ENCODE results near the gene SLC6A6.

SLC6A6 gene

DNA sequence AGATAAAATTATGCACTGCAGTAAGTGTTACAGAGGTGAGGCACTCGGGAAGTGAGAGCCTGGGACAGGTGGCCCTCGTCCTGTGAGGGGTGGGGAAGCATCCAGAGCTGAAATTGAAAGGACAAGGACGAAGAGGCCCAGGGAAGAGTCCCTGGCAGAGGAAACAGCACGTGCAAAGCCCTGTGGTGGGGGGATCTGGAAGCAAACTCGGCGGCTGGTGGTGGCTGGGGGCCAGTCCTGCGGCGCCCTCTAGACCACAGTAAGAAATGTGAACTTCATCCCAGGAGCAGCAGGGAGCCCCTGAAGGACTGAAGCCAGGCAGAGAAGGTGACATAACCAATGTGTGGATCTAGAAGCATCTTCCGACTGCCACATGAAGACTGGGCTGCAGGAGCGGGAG, 94.9 kb downstream of the SLC6A6 start:
- in situ Hi-C loops (cut with HindIII; ENCODE audit: low sequenced_read_pairs) = no loop called here

DNA sequence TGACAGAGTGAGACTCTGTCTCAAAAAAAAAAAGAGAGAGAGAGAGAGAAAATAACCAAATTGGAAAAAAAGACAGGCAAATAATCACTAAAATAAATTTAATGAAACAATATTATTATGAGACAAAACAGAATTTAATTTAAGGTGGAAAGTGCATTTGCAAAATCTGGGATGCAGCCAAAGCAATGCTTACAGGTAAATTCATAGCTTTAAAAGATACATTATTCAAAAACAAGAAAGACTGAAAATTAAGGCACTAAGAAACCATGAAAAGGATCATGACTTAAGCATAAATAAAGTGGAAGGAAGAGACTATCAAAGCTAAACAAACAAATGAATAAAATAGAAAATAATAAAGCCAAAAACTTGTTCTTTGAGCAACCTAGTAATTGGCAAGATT, 100.1 kb downstream of the SLC6A6 start:
- in situ Hi-C loops (cut with HindIII; ENCODE audit: low sequenced_read_pairs) = no loop called here

DNA sequence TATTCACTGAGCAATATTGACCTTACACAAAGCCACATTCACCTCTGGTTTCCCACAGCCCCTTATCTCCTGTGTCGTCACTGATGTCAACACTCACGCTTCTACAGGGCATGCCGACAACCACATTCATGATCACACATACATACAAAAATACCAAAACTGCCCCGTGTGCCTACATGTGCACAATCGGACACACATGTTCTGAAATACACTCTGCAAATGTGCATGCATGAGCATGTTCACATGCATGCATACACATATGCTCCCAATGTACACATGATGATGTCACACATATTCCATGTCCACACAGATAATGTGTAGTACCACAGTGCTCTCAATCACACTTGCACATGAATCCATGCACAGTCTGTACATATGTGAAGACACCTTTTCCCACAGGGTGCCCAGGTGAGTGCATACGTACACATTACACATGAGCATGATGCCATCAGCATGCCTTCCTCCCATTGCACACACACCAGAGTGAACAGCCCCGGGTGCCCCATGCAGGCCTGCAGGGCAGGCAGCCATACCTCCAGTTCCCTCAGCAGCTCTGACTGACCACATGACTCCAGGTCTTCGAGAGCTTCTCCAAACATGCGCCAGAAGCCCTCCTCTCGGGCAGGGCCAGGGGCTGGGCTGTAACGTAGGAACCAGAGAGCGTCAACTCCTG, 100.8 kb downstream of the SLC6A6 start:
- in situ Hi-C loops (cut with HindIII; ENCODE audit: low sequenced_read_pairs) = no loop called here

DNA sequence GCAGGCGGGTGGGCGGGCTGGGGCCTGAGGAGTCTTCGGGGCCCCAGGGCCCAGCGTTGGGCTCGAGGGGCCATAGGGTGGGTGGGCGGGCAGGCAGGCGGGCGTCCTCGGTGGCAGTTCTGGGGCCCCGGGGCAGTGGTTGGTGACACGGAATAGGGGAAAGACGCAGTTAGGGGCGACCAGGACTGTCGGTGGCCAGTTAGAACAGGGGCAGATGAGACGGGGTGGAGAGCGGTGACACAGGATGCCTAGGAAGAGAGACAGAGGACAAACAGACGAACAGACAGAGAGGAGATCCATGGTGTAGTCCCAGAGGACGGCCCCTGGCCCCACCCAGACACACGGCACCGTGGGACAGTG, 101.3 kb downstream of the SLC6A6 start:
- in situ Hi-C loops (cut with HindIII; ENCODE audit: low sequenced_read_pairs) = no loop called here

DNA sequence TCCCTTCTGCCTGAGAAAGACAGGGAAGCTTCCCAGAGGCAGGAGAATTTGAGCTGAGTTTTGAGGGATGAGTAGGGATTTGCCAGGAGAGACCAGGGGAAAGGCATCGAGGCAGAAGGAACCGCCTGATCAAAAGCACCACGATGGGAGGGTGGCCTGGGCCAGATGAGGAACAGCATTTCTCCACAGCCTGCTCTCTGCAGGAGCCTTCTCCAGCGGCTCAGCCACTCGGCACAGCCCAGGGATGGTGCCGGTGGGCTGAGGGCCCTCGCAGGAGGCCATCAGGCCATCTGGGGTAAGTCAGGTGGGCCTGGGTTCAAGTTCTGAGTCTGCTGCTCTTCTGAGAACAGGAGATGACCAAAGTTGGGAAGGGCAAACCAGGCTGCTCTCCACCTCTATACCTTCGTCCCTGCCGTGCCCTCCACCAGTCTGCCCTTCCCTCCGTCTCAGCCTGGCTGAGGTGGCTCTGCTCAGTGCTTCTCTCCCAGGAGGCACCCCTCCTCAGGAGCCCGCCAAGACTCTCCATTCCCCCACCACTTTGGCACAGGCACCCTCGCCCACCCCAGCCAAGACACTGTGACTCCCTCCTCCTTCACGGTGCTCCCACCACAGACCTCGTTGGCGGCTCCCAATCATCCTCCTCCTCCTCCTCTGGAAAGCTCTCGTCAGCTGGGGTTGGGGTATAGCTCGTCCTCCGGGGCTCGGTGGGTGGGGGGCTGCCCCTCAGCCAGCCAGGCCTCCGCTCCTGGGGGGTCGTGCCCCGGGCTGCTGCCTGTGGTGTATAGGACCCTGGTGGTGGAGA, 102.8 kb downstream of the SLC6A6 start:
- in situ Hi-C loops (cut with HindIII; ENCODE audit: low sequenced_read_pairs) = no loop called here

DNA sequence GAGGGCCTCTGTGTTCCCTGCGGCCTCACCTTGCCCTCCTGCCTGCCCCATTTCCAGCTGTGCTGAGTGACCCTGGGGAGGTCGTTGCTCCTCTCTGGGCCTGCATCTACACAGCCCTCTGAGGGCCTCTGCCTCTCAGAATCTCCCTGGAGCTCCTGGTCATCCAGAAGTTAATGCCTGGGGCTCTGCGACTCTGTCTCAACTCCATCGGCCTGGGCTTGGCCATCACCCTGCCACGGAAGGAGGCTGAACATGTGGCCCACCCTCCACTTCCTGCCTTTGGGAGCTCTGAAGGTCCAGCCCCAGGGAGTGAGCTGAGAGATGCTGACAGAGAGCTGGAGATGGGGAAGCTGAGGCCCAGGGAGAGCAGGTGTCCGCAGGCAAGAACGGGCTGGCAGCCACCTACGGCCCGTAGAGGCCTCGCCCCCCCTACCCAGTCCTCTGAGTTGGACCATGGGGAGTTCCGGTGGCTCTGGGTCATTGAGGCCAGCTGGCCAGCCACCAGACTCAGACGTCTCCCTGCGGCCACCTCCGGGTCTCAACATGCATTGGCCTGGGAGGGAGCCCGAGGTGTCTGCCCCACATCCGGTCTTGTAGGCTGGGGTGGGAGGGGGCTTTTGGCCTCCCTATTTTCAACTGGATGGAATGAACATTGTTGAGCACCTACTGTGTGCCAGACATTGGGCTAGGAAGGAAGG, 103.5 kb downstream of the SLC6A6 start:
- in situ Hi-C loops (cut with HindIII; ENCODE audit: low sequenced_read_pairs) = no loop called here

DNA sequence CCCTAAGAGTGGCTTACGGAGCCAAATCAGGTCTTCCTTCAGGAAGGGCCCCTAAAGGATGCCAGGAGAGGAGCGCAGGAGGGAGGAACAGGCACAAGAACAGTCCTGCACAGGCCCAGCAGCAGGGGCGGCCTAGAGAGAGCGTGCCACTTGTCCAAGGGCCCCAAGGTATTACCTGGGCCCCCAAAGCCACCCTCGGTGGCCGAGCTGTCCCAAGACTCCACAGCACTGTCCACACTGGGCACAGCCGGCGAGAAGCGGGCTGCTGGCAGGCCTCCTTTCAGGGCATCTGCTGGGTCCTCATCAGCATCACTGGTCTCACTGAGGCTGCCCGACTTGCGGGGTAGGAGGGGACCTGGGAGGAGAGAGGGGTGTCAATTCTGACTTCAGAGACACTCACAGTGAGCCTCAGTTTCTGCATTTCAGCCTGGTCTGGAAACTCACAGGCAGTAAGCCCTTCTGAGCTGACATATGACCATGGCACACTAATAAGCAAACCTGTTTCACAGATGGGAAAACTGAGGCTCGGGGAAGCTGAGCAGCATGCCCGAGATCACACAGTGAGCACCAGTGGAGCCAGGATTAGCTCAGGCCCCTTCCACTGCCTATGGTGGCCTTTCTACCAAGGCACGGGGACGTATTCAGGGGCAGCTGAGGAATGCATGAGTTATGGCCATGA, 104.4 kb downstream of the SLC6A6 start:
- in situ Hi-C loops (cut with HindIII; ENCODE audit: low sequenced_read_pairs) = no loop called here

DNA sequence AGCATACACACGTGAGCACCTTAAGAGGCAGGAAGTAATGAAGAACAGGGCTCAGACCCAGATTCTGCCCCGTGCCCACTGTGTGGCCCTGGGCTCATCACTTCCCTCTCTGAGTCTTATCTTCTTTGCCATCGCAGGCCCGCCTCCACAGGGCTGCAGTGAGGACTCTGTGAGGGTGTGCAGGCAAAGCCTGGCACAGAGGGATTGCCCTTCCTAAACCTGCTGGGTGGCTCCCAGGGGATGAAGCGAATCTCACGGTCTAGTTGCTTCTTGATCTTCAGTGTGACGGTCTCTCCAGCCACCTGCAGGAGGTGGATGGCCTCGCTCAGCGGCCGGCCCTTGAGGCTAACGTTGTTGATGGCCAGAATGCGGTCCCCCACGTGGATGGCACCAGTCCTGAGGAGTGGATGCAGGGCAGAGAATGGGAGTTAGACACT, 104.9 kb downstream of the SLC6A6 start:
- in situ Hi-C loops (cut with HindIII; ENCODE audit: low sequenced_read_pairs) = no loop called here

DNA sequence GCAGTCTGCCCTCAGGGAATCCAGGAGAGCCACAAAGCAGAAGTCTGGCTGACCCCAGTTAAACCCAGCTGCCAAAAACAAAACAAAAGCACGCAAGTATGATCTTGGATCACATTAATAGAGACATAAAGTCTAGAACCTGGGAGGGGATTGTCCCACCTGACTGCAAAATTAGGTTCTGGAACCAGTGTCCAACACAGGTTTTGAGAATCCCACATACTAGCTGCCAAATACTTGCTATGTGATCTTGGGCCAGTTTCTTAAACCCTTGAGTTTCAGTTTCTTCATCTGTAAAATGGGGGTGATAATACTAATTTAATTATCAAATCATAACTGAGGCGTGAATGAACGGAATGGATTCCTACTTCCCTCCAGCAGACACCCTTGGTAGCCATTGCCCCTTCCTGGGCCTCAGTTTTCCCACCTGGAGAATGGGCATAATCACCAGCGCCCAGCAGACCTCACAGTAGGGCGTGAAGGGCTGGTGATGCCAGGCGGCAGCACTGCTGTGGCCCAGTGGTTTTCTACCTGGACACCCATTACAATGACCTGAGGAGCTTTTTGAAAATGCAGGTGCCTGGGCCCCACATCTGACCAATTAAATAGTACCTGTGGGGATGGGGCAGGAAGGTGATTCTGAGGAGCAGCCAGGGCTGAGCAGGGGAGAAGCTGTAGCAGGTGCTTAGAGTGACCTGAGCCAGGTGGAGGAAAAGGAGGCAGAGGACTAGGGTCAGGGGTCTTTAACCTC, 105.5 kb downstream of the SLC6A6 start:
- in situ Hi-C loops (cut with HindIII; ENCODE audit: low sequenced_read_pairs) = no loop called here

DNA sequence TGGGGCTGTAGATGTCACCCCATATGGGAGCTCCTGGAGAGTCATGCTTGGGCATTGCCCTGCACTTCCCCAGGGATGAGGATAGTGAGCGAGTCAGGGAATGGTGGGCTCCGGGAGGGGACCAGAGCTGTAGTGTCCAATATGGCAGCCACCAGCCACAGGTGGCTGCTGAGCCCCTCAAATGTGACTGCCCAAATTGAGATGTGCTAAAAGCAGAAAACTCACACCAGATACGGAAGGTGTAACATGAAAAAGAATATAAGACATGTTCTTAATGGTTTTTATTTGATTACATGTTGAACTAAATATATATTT, 106.1 kb downstream of the SLC6A6 start:
- in situ Hi-C loops (cut with HindIII; ENCODE audit: low sequenced_read_pairs) = no loop called here

DNA sequence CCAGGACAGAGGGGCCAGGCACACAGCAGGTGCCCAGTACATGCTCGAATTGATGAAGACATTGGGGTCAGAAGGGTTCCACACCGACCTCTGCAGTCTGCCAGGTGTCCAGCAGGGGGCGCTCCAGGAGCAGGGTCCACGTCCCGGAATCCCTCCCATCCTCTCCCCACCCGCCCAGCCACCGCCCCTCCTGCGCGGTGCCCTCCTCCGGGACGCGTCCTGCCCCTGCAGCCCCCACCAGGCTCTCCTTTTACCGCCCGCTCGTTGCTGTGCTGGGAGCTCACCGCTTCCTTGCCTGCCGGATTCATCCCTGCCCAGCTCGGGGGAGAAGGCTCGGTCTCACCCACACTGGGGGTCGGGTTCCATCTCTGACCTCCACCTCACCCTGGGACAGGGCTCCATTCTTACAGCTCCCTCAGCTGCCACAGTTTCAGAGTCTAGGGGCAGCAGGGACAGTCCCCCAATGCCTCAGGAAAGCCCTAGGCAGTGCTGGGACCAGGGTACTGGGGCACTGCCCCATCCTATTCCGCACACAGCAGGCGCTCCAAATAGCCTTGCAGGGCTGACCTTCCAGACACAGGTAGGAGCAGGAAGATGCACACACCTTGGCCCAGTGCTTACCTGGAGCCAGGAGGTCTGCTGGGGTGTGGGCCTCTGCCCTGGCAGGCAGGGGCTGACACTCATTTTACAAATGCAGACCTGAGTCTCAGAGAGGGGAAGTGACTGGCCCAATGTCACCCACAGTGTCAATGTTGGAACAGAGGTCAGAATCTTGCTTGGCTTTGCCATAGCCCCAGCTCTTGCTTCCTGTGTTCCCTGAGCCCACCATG, 106.8 kb downstream of the SLC6A6 start:
- in situ Hi-C loops (cut with HindIII; ENCODE audit: low sequenced_read_pairs) = no loop called here

DNA sequence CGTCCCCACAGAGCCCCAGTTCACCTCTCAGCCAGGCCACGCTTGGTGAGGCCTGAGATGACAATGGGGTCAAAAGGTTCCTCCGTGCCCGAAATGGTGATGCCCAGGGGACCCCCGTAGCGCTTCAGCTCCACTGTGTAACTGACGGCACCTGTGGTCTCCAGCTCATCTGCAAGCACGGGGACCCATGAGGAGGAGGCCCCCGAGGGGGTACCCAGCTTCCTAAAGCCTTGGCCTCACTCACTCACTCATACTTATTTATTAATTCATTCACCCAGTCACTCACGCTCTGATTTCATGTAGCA, 107.3 kb downstream of the SLC6A6 start:
- in situ Hi-C loops (cut with HindIII; ENCODE audit: low sequenced_read_pairs) = loop anchor here (5.0 kb wide), 1 partner anchor 338 kb away; no protein-coding TSS in a partner anchor

DNA sequence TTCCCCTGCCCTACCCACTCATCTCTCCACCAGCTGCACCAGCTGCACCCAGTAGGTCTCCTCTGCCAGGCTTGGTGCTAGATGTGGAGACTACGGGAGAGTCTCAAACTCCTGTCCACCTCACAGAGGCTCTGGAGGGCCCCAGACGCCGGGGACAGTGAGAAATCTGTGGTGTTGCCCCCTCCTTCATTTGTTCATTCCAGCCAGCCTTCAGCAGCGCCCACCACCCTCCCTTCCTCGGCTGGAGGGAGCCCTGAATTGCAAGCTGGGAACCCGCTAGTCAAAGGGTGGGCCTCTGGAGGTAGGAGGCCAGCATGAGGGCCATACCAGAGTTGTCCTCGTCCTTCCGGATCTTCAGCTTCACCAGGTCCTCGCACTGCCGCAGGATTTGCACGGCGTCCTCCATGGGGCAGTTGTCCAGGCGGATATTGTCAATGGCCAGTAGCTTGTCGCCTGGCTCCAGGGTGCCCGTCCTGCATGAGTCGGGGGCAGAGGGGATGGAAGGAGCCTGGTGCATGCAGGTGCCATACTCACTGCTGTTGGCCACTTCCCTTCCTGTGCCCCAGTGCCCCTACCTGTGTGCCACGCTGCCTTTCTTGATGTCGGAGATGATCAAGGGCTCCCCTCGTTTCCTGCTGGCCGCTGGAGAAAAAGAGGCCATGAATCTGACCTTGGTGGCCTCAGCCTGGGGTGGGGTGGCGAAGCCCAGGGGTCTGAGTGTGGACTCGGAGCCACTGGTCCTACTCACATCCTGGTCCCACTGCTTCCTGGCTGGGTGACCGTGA, 108.6 kb downstream of the SLC6A6 start:
- in situ Hi-C loops (cut with HindIII; ENCODE audit: low sequenced_read_pairs) = loop anchor here (5.0 kb wide), 1 partner anchor 336 kb away; no protein-coding TSS in a partner anchor

DNA sequence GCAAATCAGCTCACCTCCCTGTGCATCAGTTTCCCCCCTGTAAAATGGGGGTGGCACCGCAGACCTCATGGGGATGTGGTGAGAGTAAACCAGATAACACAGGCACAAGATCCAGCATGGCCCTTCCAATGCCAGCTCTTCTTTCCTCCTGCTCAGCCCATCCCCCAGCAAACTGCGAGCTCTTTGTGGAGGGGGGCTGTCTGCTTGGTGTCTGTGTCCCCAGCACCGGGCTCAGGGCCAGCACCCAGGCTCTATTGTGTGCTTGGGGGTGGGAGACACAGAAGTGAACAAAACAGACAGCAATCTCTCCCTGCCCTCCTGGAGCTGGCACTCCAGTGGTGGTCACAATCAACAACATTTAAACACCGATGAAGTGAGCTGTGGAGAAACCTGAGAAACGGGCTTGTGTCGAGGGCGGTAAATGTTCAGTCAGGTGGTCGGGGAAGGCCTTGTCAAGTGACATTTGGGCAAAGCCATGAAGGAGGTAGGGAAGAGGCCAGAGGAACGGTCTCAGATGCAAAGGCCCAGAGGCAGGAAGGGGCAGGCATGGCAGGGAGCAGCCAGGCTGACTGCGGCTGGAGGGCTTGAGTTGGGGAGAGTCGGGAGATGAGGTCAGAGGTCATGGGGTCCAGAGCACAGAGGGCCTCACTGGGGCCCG, 109.3 kb downstream of the SLC6A6 start:
- in situ Hi-C loops (cut with HindIII; ENCODE audit: low sequenced_read_pairs) = loop anchor here (5.0 kb wide), 1 partner anchor 336 kb away; no protein-coding TSS in a partner anchor

DNA sequence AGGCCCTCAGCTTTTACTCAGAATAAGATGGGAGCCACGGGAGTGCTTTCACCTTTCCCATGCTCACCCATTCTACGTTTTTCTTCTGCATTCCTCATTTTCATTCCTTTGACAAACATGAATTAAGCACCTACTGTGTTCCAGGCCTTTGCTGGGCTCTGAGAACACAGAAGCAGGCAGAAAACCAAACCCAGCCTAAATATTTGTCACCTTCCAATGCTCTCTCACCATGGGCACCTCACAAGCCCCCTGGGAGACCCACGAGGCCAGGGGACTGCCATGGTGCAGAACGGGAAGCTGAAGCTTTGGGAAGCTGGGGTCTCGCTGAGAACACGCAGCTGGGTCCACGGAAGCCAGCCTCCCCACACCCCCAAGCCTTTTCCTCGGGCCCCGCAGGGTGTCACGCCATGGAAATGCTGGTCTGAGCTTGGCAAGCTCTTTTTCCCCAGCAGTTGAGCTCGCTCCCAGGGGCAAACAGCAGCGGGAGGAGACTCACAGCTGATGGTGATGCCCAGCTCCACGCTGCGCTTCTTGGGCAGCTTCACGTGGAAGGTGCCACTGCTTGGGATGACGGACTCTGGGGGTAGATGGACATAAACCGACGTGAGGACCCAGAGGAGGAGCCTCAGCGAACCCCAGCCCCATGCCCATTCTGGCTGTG, 110.0 kb downstream of the SLC6A6 start:
- in situ Hi-C loops (cut with HindIII; ENCODE audit: low sequenced_read_pairs) = loop anchor here (5.0 kb wide), 1 partner anchor 335 kb away; no protein-coding TSS in a partner anchor

DNA sequence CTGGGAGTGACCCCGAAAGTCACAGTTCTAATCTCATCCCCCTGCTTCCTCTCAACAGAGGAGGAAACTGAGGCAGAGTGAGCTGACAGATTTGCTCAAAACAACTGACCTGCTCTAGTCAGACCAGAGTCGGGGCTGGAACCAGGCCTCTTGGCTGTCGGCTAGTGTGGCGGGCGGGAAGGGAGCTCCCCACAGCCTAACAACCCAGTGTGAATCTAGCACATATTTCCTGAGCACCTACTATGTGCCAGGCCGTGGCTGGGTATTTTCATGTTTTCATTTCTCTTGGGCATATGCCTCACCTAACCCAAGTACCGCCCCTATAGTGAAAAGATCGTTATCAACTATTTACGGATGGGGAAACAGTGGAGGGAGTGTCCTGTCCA, 110.5 kb downstream of the SLC6A6 start:
- in situ Hi-C loops (cut with HindIII; ENCODE audit: low sequenced_read_pairs) = loop anchor here (5.0 kb wide), 1 partner anchor 334 kb away; no protein-coding TSS in a partner anchor

DNA sequence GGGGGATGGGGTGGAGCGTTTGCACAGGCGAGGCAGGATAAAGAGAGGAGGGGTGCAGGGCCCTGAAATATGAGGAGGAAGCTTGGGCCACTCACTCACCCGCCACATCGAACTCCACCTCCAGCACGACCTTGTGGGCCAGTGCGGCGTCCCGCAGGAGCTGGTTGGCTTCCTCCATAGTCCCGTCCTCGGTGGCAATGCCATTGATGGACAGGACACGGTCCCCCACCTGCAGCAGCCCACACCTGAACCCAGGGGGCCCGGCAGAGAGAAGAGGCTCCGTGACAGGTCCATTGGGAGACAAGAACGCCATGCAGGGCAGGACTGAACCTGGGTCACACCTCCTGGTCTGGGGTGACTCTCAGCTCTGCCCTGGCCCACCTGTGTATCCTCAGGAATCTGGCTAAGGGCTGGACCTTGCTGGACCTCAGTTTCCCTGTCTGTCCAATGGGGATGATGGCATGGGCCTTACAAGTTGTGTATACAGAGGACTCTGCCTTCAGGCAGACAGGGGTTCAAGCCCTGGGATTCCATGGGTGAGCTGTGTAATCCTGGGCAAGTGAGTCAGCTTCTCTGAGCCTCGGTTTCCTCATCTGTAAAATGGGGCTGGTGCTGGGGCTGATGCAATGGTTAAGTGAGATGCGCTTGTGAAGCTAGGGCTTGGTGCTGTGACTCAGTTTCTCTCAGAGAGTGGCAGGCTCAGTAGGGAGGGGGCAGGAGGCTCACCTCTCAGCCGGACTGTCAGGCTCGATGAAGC, 111.3 kb downstream of the SLC6A6 start:
- in situ Hi-C loops (cut with HindIII; ENCODE audit: low sequenced_read_pairs) = loop anchor here (5.0 kb wide), 1 partner anchor 334 kb away; no protein-coding TSS in a partner anchor
